NCI-H2107 treated with DMSO at 0.1 percent for 48 hours (cell line): ENCODE data around the gene PTGER3.
A peak's percentile ranks its signal among the peaks of the same experiment; 100 is the strongest.
"Not testable (repeated sequence)": the region's sequence is repeated elsewhere in the genome, so short reads cannot be mapped to it uniquely, and the experiment has no call there.

Source experiments
- DNase-seq: peaks from one replicate; lab custom pipeline; 2025; ENCODE audit not compliant: unreplicated experiment; lab: John Stamatoyannopoulos, UW

The PTGER3 gene

GRCh38 chr1:71014178-71014579 is 33.4 kb downstream of the PTGER3 start:
- no peak for DNase-seq

- DNase-seq = no peak
These were observed 44.7 kb downstream of the PTGER3 start for GRCh38 chr1:71002709-71003475.

- DNase-seq = no peak
These were observed 46.0 kb downstream of the PTGER3 start for GRCh38 chr1:71001624-71002023.

GRCh38 chr1:70997793-70998192 is 49.8 kb downstream of the PTGER3 start:
- DNase-seq = no peak

GRCh38 chr1:70994753-70995268 is 52.8 kb downstream of the PTGER3 start:
- DNase-seq = no peak

GRCh38 chr1:70993798-70994197 is 53.8 kb downstream of the PTGER3 start:
- no peak for DNase-seq

- no peak for DNase-seq
These were observed 55.1 kb downstream of the PTGER3 start for GRCh38 chr1:70992521-70992920.

GRCh38 chr1:70990469-70991253 is 57.0 kb downstream of the PTGER3 start:
- peak; percentile 83 for DNase-seq

GRCh38 chr1:70987497-70987896 is 60.1 kb downstream of the PTGER3 start:
- DNase-seq = no peak

GRCh38 chr1:70985776-70986225 is 61.8 kb downstream of the PTGER3 start:
- DNase-seq = not testable (repeated sequence)

- DNase-seq = not testable (repeated sequence)
These were observed 62.3 kb downstream of the PTGER3 start for GRCh38 chr1:70985278-70985677.

- no peak for DNase-seq
These were observed 67.3 kb downstream of the PTGER3 start for GRCh38 chr1:70980361-70980760.

GRCh38 chr1:70979881-70980280 is 67.7 kb downstream of the PTGER3 start:
- DNase-seq = no peak

GRCh38 chr1:70979313-70979712 is 68.3 kb downstream of the PTGER3 start:
- no peak for DNase-seq

GRCh38 chr1:70978623-70979022 is 69.0 kb downstream of the PTGER3 start:
- DNase-seq = no peak

- DNase-seq = no peak
These were observed 70.0 kb downstream of the PTGER3 start for GRCh38 chr1:70977575-70977974.

GRCh38 chr1:70977041-70977440 is 70.6 kb downstream of the PTGER3 start:
- no peak for DNase-seq

- no peak for DNase-seq
These were observed 73.9 kb downstream of the PTGER3 start for GRCh38 chr1:70973754-70974153.

GRCh38 chr1:70970407-70970806 is 77.2 kb downstream of the PTGER3 start:
- no peak for DNase-seq

GRCh38 chr1:70966018-70966638 is 81.5 kb downstream of the PTGER3 start:
- DNase-seq = no peak

GRCh38 chr1:70963374-70963773 is 84.2 kb downstream of the PTGER3 start:
- DNase-seq = no peak
